Aorta (tissue), 5 donors: ENCODE measurements around the gene FANCI. TPM values are rescaled to one million over a fixed set of nuclear protein-coding genes. Genes with fewer than 3 reads are reported as not detected.
"Not testable (repeated sequence)": the region's sequence is repeated elsewhere in the genome, so short reads cannot be mapped to it uniquely, and the experiment has no call there.

ENCODE experiments used
- ATAC-seq: fragments of 200-7000 bp; cut with Tn5 transposase; one replicate; pipeline ENCODE4 v1.9.1; 2022; ENCODE audit warnings: moderate library complexity; ENCODE audit not compliant: low FRiP score
- DNase-seq, 2 donors: peaks; one replicate each; pipeline ENCODE4 v3.0.0-alpha.2; 2020
- H3K27ac ChIP-seq, 2 donors: one replicate each; pipeline ENCODE4 v1.5.1; 2013; ENCODE audit warnings: low read length in 2 of 2, mild to moderate bottlenecking in 2 of 2, moderate library complexity in 2 of 2, control low read depth in 1 of 2, inconsistent platforms in 1 of 2, low read depth in 1 of 2
- H3K27me3 ChIP-seq, 2 donors: one replicate each; pipeline ENCODE4 v1.6.1; 2013; ENCODE audit warnings: control low read depth in 1 of 2, low read length in 1 of 2, mild to moderate bottlenecking in 1 of 2, moderate library complexity in 1 of 2; ENCODE audit not compliant: insufficient read depth in 2 of 2, control insufficient read depth in 1 of 2
- H3K36me3 ChIP-seq, 2 donors: one replicate each; pipeline ENCODE4 v1.6.1; 2013; ENCODE audit warnings: control low read depth in 1 of 2, low read length in 1 of 2, mild to moderate bottlenecking in 1 of 2; ENCODE audit not compliant: insufficient read depth in 2 of 2, control insufficient read depth in 1 of 2
- H3K4me1 ChIP-seq, 2 donors: one replicate each; pipeline ENCODE4 v1.6.1; 2013; ENCODE audit warnings: low read length in 2 of 2, control low read depth in 1 of 2, mild to moderate bottlenecking in 1 of 2, moderate library complexity in 1 of 2; ENCODE audit not compliant: insufficient read depth in 2 of 2, control insufficient read depth in 1 of 2
- H3K4me3 ChIP-seq, 2 donors: one replicate each; pipeline ENCODE4 v1.5.1; 2013; ENCODE audit warnings: low read length in 2 of 2, control low read depth in 1 of 2, mild to moderate bottlenecking in 1 of 2
- H3K9me3 ChIP-seq: one replicate; pipeline ENCODE4 v1.6.1; 2013; ENCODE audit warnings: mild to moderate bottlenecking, low read length; ENCODE audit not compliant: control insufficient read depth
- WGBS, 2 donors: extraction: QIAGEN DNeasy Blood & Tissue Kit; methylation state at CpG; one replicate each; pipeline ENCODE4 v1.1.7; 2013; 5-methylcytosine and 5-hydroxymethylcytosine counted together
- intact Hi-C, 2 donors: fragments of 100-400 bp; cut with DNase I; formaldehyde crosslinking; loops; one replicate each; pipeline versions ENCODE4 v1.14.2 to v1.15.0; 2022
- polyA plus RNA-seq, 2 donors: library from polyadenylated mRNA; stranded (reverse); fragments of 200-250 nt; gene quantifications; one replicate each; pipeline ENCODE4 v1.2.3, GENCODE V29; 2013
- total RNA-seq, 2 donors: library from RNA; stranded (reverse); fragmentation: NEBNext Ultra II Directional; extraction: Animal tissue kit (Norgen Biotek cat#: 25700); gene quantifications; one replicate each; pipeline ENCODE4 v1.2.1, GENCODE V29; 2021
- donor health status: healthy with polysubstance abuse.
- donor health status: Bipolar disorder and iron deficiency.
- donor health status: DM: no; HTN: no; CAD: no.
- donor health status: DM: no; HTN: no; CAD: no.
- donor health status: DM: yes; HTN: yes; CAD: no.

FANCI gene
- total and polyA plus RNA-seq, 4 donors: 1.3 to 9.1 (median 5.0) TPM

DNA sequence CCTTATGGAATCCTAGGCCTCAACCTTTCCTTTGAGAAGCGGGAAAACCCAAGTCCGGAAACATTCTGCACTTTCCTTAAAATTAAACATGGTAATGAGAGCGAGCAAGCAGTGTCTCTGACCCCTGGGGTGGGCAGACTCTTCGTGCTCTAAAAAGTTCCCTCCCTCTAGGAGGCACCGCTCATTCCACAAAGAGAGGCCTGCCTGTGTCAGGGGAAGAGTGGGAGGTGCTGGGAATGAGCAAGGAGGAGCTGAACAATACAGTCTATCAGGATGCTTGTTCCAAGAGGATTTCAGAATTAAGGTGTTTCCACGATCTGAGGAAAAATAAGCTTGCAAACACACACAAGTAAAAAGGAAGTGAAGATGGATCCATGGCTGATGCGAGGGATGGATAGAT, 16.4 kb upstream of the FANCI start:
- no peaks in the 10 kb centered on the region for H3K27me3 ChIP-seq
- no peak overlapping the region for H3K27ac ChIP-seq
- intact Hi-C loops: no loop called here
- no peaks in the 10 kb centered on the region for H3K4me1 ChIP-seq
- no peak overlapping the region for H3K4me3 ChIP-seq
- H3K36me3 ChIP-seq: no peaks in the 10 kb centered on the region
- no peaks in the 10 kb centered on the region for H3K9me3 ChIP-seq
- ATAC-seq (no peak), DNase-seq (no peak)
- 71 to 81% methylated on average over 7 of the region's 7 CpGs for WGBS, 2 donors

DNA sequence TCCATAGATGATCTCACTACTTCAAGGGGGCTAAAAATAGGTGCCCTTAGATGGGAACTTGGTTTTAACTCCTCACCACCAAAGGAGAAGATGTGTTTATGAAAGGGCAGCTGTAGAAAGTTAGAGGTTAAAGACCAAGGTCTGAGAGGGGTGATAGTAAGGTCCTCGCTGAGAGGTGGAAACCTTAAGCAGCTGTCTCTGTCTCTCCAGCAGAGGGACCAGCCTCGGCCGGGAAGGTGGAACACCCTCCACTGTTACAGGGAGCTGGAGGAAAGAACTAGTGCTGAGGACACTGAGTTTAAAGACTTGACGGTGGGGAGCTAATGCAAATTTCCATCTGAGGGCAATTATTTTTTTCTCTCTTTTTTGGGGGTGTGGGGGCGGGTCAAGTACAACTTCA, 13.5 kb upstream of the FANCI start:
- Histone ChIP-seq H3K27me3 (no peaks in the 10 kb centered on the region), H3K27ac (no peak overlapping the region), H3K9me3 (no peaks in the 10 kb centered on the region), H3K36me3 (no peaks in the 10 kb centered on the region), H3K4me3 (no peak overlapping the region), H3K4me1 (no peaks in the 10 kb centered on the region)
- intact Hi-C loops: no loop called here
- DNase-seq (no peak), ATAC-seq (no peak)
- 39 to 40% methylated on average over 5 of the region's 5 CpGs for WGBS, 2 donors

DNA sequence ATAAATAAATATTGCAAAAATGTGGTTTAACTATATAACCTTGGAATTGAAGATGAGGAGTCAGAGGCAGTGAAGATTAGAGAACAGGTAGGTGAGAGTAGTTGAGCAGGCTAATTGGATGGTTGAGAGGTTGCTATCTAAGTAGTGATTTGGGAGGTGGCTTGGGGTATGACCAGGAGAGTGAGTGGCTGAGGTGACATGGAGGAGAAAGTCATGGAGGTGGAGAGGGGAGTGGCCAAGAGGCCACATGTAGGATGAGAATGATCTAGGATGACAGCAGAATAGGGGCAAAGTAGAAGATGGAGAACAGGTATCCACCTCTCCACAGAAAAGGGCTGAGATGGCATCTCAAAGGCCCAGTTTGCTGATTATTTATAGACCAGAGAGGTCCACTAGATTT, 11.9 kb upstream of the FANCI start:
- Histone ChIP-seq H3K4me1 (no peaks in the 10 kb centered on the region), H3K4me3 (no peak overlapping the region), H3K27me3 (no peaks in the 10 kb centered on the region), H3K27ac (no peak overlapping the region), H3K9me3 (no peaks in the 10 kb centered on the region), H3K36me3 (no peaks in the 10 kb centered on the region)
- DNase-seq (no peak), ATAC-seq (no peak)
- intact Hi-C loops: no loop called here

DNA sequence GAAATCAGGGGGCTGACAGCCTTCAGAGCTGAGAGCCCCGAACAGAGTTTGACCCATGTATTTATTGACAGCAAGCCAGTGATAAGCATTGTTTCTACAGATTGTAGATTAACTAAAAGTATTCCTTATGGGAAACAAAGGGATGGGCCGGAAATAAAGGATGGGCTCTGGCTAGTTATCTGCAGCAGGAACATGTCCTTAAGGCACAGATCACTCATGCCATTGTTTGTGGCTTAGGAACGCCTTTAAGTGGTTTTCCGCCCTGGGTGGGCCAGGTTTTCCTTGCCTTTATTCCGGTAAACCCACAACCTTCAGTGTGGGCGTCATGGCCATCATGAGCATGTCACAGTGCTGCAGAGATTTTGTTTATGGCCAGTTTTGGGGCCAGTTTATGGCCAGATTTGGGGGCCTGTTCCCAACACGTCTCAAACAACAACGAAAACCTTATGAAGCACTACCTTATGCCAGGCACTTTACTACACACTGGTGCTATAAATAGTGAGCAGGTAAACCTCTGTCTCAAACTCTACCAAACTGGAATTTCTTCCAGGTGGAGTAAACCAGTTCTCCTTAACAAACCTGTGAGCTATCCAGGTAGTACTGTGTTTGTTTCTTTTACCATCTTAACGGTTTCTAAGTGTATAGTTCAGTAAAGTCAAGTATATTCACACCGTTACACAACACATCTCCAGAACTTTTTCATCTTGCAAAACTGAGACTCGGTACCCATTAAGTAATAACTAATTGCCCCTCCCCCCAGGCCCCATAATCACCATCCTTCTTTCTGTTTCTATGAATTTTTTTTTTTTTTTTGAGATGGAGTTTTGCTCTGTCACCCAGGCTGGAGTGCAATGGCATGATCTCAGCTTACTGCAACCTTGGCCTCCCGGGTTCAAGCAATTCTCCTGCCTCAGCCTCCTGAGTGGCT, 3.6 kb upstream of the FANCI start:
- intact Hi-C loops, DNase-seq, H3K4me3 ChIP-seq, H3K27me3 ChIP-seq, H3K4me1 ChIP-seq, H3K36me3 ChIP-seq, ATAC-seq, H3K9me3 ChIP-seq, H3K27ac ChIP-seq: not testable (repeated sequence)
- WGBS, 2 donors: 87 to 89% methylated on average over 12 of the region's 12 CpGs

DNA sequence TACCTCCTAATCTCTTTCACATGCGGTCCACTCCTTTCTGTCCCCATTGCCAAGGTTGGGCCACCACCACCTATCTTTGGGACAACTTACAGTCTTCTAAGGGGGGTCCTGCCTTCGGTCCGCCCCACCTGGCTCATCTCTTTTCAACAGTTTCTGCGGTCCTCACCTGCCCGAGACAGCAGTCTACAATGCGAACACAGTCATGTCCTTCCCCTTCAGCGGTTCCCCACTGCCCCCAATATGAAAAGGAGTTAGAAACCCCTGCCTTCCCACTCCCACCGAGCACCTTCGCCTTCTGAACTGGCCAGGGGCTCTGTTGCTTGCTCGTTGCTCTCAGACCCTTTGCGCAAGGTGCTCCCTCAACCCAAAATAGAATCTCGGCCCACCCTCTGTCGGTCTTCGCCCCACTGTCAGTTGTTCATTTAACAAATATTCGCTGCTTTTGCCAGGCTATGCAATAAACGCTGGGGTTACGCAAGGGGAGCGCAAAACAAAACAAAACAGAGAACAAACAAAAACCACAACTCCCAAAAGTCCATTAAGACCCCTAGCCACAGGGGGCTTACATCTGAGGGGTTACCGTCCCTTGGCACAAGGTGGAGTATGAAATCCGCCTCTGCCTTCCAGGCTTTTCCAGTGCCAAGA, 611 bp upstream of the FANCI start:
- 20 to 22% methylated on average over 20 of the region's 20 CpGs for WGBS, 2 donors
- no peaks in the 10 kb centered on the region for H3K4me1 ChIP-seq
- no peaks in the 10 kb centered on the region for H3K36me3 ChIP-seq
- peak; percentile 47 for ATAC-seq
- H3K4me3 ChIP-seq: peak overlapping the region; percentile 24 to 71
- intact Hi-C loops: loop anchor here in 1 of 2 donors (2.0 kb wide), 1 partner anchor 36 kb away; no protein-coding TSS in a partner anchor
- H3K9me3 ChIP-seq: no peaks in the 10 kb centered on the region
- no peak for DNase-seq
- H3K27me3 ChIP-seq: no peaks in the 10 kb centered on the region
- no peak overlapping the region for H3K27ac ChIP-seq

DNA sequence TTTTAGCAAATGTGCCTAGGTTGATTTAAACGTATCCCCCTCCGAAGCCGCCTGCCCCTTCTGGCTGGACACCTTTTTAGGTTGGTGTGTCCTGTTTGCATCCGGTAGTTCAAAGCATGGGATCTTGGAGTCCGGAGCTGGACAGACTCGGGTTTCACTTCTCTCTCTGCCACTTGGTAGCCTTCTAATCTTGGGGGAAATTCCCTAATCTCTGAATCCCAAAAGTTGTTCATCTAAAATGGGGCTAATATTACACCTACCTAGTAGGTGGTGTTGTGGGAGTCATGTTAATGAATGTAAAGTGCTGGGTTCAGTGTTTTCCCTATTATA, 760 bp downstream of the FANCI start:
- no peaks in the 10 kb centered on the region for H3K9me3 ChIP-seq
- DNase-seq (no peak), ATAC-seq (no peak)
- no peaks in the 10 kb centered on the region for H3K36me3 ChIP-seq
- WGBS, 2 donors: 1% methylated on average over 6 of the region's 6 CpGs
- peak overlapping the region in 1 of 2 donors; percentile 71 for H3K4me3 ChIP-seq
- intact Hi-C loops: no loop called here
- H3K27ac ChIP-seq: no peak overlapping the region
- no peaks in the 10 kb centered on the region for H3K4me1 ChIP-seq
- H3K27me3 ChIP-seq: no peaks in the 10 kb centered on the region

DNA sequence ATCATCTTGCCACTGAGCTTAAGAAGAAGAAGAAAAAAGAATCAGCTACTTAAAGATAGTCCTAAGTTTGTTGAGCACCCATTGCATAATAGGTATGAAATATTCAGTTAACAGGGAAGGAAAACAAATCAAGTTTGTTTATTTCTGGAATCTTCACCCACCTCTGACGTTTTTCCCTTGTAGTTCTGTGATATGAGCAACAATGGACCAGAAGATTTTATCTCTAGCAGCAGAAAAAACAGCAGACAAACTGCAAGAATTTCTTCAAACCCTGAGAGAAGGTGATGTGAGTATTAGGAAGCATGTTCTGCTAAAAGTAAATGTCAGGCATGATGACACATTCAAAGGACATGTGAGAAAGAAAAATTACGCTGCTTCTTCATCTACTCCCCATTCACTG, 3.7 kb downstream of the FANCI start:
- no peaks in the 10 kb centered on the region for H3K36me3 ChIP-seq
- H3K4me1 ChIP-seq: no peaks in the 10 kb centered on the region
- H3K27me3 ChIP-seq: no peaks in the 10 kb centered on the region
- intact Hi-C loops: no loop called here
- DNase-seq (no peak), ATAC-seq (no peak)
- H3K9me3 ChIP-seq: no peaks in the 10 kb centered on the region
- H3K4me3 ChIP-seq: no peak overlapping the region
- H3K27ac ChIP-seq: no peak overlapping the region
- WGBS, 2 donors: 87 to 91% methylated on average over 2 of the region's 2 CpGs

DNA sequence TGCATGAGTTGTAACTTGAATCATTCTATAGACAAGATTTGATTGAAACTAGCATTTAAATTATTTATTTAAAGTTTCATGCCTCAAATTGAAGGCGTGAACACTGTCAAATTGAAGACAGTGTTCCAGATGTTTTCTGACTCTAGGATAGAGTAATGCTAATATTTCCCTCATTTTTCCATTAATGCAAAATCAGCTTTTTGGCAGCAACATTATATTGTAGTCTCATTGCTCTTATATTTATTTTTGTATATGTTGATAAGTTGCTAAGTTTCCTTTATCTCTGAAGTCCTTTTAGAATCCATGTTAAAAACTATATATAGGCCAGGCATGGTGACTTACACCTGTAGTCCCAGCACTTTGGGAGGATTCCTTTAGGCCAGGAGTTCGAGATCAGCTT, 4.8 kb downstream of the FANCI start:
- Histone ChIP-seq H3K4me1 (no peaks in the 10 kb centered on the region), H3K27ac (no peak overlapping the region), H3K36me3 (no peaks in the 10 kb centered on the region), H3K9me3 (no peaks in the 10 kb centered on the region), H3K27me3 (no peaks in the 10 kb centered on the region), H3K4me3 (no peak overlapping the region)
- intact Hi-C loops: no loop called here
- no peak for DNase-seq
- 97% methylated on average over 2 of the region's 2 CpGs for WGBS, 2 donors
- ATAC-seq: no peak

DNA sequence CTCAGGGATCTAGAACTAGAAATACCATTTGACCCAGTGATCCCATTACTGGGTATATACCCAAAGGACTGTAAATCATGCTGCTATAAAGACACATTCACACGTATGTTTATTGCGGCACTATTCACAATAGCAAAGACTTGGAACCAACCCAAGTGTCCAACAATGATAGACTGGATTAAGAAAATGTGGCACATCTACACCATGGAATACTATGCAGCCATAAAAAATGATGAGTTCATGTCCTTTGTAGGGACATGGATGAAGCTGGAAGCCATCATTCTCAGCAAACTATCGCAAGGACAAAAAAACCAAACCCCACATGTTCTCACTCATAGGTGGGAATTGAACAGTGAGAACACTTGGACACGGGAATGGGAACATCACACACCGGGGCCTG, 6.4 kb downstream of the FANCI start:
- H3K4me1 ChIP-seq, H3K36me3 ChIP-seq, H3K27me3 ChIP-seq, H3K4me3 ChIP-seq, H3K27ac ChIP-seq, H3K9me3 ChIP-seq, DNase-seq, ATAC-seq, intact Hi-C loops: not testable (repeated sequence)
- WGBS, 2 donors: 93 to 95% methylated on average over 5 of the region's 5 CpGs
